NCI-H2107 treated with DMSO at 0.1 percent for 48 hours (cell line): ENCODE data around the gene CNN2.

Experiments
- DNase-seq: peaks from one replicate; lab custom pipeline; 2025; ENCODE audit not compliant: unreplicated experiment; lab: John Stamatoyannopoulos, UW

Gene CNN2

DNA sequence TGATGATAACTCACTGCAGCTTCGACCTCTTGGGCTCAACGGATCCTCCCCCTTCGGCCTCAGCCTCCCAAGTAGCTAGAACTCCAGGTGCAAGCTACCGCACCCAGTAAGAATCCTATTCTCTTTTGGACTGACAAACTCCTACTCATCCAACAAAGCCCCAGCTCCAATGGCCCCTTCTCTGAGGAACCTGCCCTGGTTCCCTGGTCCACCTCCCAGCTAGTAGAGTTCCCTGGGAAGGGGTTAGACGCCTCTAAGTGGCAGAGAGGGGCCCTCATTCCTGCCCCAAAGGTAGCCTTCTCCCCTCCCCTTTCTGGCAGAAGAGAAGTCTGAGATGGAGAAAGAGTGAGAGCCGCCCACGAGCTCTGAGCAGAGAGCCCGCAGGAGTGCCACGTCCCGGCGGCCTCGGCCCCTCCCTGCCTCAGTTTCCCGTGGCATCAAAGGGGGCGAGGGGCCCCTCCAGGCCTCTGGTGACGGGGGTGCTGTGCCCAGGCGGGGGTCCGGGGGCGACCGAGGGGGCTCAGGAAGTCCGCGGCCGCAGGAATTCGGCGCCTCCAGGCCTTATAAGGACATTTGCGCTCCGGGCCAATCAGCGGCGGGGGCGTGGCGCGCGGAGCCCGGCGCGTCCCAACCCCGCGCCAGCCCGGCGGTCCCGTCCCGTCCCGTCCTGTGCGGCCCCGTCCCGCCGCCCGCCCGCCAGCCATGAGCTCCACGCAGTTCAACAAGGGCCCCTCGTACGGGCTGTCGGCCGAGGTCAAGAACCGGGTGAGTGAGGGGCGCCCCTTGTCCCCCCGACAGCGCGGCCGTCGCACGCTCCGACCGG is at the start of gene CNN2:
Gene CNN2, plus strand, starts transcription at position 649 of the 823 bp plus-strand sequence. Its CDS starts 54 bp downstream, at position 703.
- no peak for DNase-seq

- DNase-seq: no peak
Observed at GRCh38 chr19:977058-977464, 49.3 kb upstream of the CNN2 start.

DNA sequence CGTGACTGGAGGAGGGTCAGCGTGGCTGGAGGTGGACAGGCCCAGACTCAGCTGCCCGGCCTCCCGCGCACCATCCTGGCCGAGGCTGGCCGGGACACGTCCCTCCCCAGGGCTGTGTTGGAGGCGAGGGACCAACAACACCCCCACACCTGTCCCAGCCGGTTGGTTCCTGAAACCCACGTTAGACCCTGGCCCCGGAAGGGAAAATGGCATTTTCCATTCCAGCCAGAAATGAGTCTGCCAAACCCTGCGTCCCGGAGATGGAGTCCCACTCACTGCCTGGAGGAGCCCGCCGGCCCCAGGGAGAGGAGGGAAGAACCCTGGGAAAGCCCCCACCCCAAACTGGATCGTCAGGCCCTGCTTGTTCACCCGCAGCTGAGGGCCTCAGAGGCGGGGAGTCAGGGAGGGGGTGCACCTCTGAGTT is 47.1 kb upstream of the CNN2 start:
- no peak for DNase-seq

DNA sequence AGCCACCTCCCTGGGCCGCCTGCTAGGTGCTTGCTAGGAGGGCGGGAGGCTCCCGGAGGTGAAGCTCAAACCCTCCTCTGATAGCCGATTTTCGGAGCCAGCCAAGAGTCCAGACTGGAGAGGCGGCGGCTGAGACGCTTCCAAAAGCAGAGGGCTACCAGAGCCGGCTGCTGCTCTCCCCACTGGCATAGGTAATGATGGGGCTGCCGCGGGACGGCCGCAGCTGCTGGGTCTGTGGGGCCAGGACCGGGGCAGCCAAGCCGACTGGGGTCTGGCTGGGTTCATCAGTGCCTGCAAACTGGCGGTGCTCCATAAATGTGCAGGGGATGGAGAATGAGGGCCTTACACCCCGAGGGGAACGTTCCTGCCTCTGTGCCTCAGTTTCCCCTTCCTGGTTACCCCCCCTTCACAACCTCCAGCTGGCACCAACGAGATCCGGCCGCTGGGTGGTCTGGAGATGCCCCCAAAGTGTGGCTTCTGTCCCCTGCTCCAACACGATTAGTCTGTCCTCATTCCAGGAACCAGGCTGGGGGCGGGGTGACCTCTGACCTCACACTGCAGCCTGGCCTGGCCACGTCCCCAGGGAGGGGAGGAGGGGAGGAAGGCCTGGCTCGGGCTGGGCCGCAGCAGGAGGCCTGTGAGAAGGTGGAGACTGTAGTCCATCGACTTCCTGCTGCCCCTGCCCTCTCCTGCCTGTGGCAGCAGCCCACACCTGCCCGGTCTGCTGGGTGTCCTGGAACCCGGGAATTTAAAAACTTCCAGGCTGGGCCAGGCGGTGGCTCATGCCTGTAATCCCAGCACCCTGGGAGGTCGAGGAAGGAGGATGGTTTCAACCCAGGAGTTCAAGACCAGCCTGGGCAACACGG is 46.0 kb upstream of the CNN2 start:
- no peak for DNase-seq

DNA sequence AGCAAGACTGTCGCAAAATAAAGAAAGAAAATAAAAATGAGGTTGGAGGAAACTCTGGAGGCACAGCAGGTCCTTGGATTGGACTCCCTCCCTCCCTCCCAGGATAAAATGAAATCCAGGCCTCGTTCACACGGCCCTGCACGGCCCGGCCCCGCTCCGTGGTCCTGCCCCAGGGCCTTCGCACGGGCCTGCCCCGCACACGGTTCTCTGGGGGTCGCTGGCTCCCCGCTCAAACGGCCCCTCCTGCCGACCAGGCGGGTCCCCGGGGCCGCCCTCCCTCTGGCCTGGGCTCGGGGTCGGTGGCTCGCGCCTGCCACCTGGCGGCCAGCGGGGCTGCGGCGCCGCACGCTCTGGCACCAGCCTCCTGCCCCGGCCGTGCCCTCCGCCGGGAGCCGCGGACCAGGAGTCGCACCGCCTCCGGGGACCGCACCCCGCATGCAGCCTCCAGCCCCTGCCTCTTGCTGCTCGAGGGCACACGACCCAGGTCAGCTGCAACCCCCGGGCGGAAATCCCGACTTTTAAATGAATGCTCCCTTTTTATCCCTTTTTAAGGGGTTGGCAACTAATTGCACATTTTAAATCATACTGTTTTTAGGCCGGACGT is 43.7 kb upstream of the CNN2 start:
- DNase-seq: no peak

DNA sequence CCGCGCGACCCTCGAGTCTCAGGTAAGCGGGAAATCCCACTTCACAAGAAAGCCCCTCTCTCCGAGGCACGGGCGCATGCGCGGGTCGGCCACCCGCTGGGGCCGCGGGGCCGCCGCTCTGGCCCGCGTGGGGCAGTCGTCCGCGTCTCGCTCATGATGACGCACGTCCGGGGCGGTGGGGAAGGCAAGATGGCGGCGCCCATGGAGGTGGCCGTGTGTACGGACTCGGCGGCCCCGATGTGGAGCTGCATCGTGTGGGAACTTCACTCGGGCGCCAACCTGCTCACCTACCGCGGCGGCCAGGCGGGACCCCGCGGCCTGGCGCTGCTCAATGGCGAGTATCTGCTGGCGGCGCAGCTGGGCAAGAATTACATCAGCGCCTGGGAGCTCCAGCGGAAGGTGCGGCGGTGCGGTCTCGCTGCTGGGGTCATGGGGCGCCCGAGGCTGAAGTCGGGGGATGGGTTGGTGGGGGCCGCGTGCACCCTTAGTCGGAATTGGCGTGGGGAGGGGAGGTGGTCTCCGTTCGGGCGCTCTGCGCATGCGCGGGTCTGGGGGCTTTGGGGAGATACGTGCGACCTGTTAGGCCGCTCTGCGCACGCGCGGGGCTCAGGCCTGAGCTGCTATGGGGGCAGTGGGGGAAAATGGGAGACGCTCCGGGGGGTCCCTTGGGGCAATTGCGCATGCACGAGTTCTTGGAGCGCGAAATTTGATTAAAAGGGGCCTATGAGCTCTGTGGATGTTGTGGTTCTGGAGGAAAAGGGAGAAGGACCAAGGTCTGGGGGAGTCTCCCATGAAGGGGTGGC is 42.0 kb upstream of the CNN2 start, which contains the start of gene WDR18:
Gene WDR18, plus strand, starts transcription at position 181 of the 803 bp plus-strand sequence. Its CDS starts 9 bp downstream, at position 190.
- DNase-seq: peak; percentile 62

- DNase-seq: no peak
Observed at GRCh38 chr19:986083-986482, 40.3 kb upstream of the CNN2 start.

GRCh38 chr19:988081-988480 is 38.3 kb upstream of the CNN2 start:
- DNase-seq: no peak

GRCh38 chr19:988510-988909 is 37.9 kb upstream of the CNN2 start:
- DNase-seq: no peak

DNA sequence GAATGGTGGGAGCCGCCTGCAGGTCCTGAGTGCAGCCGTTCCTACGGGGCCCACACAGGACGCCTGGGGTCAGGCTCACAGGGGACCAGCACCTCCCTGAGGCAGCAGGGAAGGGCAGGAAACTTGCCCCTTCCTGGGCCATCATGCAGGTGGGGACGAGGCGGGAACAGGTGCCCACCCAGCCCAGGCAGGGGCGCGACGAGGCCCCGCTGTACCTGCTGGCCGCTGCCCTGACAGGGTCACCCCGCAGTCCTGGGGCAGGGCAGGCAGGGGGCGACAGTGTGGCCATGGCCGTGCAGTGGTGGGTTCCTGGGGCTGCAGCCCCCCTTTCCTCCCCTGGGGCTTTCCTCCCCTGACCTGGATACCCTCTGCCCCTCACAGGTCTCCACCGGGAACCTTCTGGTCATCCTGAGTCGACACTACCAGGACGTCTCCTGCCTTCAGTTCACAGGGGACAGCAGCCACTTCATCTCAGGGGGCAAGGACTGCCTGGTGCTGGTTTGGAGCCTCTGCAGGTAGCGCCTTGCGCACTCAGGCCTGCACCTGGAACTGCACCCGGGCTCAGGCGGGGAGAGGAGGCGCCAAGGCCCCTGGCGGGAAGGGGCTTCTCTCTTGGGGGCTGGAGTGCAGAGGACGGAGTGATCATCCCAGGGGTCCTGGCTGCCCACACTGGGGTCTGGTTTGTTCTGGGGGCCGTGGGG is 36.9 kb upstream of the CNN2 start:
- DNase-seq: no peak

GRCh38 chr19:990119-990571 is 36.3 kb upstream of the CNN2 start:
- DNase-seq: no peak

- no peak for DNase-seq
Observed at GRCh38 chr19:990746-991145, 35.7 kb upstream of the CNN2 start.

DNA sequence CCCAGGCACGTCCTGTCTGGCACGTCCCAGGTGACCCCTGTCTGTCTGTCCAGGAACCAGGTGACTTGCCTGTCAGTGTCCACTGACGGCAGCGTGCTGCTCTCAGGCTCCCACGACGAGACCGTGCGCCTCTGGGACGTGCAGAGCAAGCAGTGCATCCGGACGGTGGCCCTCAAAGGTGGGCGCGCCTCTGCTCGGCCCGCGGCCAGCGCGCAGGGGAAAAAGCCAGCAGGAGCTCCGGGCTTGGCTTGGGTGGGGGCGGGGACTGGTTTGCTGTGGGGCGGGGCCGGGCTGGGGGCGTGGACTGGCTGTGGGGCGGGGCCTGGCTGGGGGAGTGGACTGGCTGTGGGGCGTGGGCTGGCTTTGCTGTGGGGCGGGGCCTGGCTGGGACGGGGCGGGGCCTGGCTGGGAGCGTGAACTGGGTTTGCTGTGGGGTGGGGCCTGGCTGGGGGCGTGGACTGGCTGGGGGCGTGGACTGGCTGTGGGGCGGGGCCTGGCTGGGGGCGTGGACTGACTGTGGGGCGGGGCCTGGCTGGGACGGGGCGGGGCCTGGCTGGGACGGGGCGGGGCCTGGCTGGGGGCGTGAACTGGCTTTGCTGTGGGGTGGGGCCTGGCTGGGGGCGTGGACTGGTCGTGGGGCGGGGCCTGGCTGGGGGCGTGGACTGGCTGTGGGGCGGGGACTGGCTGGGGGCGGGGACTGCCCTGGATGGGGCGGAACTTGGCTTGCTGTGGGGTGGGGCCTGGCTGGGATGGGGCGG is 35.1 kb upstream of the CNN2 start:
- DNase-seq: no peak

- no peak for DNase-seq
Observed at GRCh38 chr19:991932-992669, 34.3 kb upstream of the CNN2 start.

- no peak for DNase-seq
Observed at GRCh38 chr19:992670-993055, 33.7 kb upstream of the CNN2 start.

GRCh38 chr19:993361-993830 is 33.0 kb upstream of the CNN2 start:
- no peak for DNase-seq

DNA sequence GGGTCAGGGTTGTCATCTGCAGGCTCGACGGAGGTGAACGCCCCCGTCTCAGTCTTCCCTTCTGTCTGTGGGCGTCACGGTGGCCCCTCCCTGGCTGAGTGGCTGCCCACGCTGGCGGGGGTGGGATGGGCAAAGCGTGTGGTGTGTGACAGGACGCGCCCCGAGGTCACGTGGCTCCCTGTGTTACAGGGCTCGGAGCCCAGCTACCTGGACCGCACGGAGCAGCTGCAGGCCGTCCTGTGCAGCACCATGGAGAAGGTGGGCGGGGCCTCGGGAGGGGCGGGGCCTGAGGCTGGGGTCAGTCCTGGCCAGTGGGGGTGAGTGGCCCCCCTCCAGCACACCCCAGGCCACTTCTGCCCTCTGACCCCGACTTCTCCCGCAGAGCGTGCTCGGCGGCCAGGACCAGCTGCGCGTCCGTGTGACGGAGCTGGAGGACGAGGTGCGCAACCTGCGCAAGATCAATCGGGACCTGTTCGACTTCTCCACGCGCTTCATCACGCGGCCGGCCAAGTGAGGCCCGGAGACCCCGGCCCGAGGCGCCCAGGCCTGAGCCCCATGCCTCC is 32.5 kb upstream of the CNN2 start:
- no peak for DNase-seq

DNA sequence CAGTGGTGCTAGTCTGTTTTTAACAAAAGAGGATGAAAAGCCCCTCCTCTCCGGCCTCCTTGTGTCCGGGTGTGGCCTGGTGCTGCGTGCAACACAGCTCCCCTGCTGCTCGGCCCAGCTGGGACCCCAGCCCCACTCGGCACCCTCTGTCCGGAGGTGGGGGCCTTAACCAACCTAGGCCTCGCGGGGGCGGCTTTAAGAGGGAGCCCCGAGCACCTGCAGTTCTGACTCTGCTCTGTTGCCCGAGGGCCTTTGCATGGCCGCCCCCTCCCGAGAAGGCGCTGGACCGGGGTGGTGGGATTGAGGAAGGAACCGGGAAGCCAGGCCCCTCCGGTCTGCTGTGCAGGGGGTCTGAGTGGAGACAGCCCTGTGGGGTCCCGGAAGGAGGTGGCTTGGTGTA is 31.9 kb upstream of the CNN2 start:
- no peak for DNase-seq
